NCI-H1048 (cell line): ENCODE measurements around the gene ADCY3.

Source experiments
- DNase-seq: peaks from one replicate; lab custom pipeline; 2025; lab: John Stamatoyannopoulos, UW

Gene ADCY3

GRCh38 chr2:24874035-24874434, 46.0 kb downstream of the ADCY3 start:
- DNase-seq: no peak

GRCh38 chr2:24873619-24874018, 46.4 kb downstream of the ADCY3 start:
- DNase-seq: no peak

- DNase-seq: no peak
Observed at GRCh38 chr2:24872344-24873115, 47.5 kb downstream of the ADCY3 start.

- no peak for DNase-seq
Observed at GRCh38 chr2:24871852-24872333, 48.1 kb downstream of the ADCY3 start.

DNA sequence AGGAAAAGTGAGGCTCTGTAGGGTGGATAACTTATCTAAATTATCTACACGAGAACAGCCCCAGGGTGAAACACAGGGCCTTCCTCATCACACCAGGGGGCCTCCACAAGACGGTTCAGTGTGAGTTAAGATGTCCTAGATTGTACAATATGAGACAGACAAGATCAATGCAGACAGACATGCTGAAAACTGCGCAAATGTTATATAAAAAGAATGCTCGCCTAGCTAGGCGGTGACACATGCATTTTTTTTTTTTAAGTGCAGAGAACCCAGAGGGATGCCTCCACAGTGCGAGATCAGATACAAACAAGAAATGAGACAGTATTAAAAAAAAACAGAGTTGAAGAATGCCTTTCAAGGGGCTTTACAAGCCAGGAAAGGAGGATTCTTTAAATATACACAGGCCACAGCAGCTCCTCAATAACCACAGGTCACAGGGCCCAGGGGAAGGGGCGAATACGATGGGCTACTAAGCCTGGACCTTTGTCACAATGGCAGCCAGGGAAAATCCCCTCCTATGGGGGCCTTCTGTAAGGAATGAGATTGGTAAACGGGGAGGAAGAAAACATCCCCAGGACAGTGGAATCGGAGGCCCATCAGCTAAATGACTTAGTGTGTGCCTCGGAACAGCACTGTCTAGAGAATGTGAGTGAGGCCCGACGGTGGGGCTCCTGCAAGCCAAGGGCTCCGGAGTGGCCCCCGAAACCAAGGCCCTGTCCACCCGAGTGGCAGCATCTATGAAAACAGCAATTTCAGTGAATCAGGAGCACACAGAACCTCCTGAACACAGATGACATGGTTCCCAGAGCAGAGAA, 48.9 kb downstream of the ADCY3 start:
- no peak for DNase-seq

GRCh38 chr2:24870440-24870839, 49.6 kb downstream of the ADCY3 start:
- DNase-seq: no peak

GRCh38 chr2:24866946-24867345, 53.1 kb downstream of the ADCY3 start:
- no peak for DNase-seq

DNA sequence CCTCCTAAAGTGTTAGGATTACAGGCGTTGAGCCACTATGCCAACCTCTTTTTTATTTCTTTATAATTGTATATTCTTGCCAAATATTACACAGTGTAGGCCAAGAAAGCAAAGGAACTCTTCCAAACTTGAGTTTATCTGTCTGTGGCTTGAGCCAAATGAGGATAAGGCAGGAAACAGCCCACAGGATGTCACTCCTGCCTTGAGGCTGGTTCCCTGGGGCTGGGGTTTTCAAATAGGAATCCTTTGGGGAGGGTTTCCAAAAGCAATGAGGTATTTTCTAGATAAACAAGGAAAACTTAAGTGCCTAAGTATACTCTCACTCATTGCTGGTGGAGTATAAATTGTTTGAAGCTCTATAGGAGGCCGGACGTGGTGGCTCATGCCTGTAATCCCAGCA, 56.4 kb downstream of the ADCY3 start:
- no peak for DNase-seq

DNA sequence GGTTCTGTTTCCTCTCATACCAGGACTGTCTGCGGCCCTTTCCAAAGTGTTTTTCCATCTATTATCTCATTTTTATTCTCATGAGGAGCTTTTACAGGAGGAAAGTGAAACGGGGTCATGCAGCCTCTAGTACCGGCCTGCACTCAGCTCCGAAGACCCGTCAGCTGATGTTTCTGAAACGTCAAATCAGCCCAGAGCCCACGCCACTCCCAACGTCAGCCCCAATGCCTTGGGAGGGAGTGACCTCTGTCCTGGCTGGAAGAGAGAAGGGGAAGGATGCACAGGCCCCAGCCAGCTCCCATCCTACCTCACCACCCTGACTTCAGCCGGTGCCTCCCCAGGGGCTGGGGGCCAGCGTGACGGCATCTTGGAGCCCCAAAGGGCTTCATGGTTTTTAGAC, 58.5 kb downstream of the ADCY3 start:
- DNase-seq: no peak

DNA sequence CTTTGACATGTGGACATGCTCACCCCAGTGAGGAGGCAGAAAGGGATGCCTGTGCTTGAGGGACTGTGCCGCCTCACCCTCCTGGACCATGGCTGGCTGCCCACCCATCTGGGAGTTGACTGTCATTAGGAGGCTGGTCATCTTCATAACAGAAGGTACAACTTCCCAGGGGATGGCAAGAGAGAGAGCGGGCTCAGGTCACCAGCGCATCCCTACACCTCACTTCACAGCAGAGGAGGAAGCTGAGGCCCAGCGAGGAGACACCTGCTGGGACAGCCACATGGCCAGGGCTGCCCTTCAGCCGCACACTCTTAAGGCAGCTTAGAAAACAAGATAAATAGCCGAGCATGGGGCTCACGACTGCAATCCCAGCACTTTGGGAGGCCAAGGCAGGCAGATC, 59.4 kb downstream of the ADCY3 start:
- no peak for DNase-seq

DNA sequence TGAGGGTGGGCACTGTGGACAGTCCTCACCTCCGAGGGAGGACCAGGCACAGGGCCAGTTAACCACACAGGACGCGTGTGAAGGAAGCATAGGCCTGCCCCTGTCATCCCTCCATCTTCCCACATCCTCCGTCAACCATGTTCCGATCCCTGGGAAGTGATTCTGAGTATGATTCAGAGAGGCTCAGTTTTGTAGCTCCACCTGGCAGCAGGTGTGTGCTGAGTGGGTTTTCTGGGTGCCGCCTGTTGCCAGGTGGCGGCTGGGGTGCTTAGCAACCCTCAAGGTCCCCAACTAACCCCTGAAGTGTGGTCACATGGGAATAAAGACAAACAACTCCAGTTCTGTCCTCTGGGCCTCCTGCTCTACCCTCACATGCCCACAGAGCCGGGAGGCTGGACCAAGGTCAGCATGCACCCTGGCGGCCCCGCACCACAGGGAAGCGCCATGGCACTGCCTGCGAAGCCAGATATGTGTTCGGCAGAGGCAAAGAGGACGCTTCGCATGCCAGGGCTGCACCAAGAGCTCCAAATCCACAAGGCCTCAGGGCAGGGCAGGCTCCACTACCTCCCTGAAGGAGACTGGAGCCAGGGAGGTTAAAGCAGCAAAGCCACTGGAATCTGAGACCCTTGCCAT, 60.0 kb downstream of the ADCY3 start:
- DNase-seq: no peak

- no peak for DNase-seq
Observed at GRCh38 chr2:24858996-24859395, 61.0 kb downstream of the ADCY3 start.

- no peak for DNase-seq
Observed at GRCh38 chr2:24857746-24858145, 62.3 kb downstream of the ADCY3 start.

DNA sequence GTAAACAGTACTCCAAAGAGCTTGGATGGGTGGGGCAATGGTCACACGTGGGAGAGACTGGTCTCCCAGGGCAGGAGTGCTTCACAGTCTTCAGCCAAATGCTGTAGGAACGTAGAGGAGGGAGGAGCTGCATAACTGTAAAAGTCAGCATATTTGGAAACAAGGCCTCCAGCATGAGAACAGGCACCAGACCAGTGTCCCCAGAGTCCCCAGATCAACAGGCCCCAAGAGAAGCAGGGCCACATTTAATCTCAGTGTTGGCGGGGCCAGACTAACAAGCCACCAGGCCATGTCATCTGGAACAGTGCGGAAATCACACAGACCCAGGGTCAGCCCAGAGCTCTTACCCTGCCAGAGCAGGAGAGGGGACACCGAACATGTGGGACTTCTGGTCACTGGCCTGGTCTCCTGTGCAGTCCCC, 63.2 kb downstream of the ADCY3 start:
- DNase-seq: no peak

DNA sequence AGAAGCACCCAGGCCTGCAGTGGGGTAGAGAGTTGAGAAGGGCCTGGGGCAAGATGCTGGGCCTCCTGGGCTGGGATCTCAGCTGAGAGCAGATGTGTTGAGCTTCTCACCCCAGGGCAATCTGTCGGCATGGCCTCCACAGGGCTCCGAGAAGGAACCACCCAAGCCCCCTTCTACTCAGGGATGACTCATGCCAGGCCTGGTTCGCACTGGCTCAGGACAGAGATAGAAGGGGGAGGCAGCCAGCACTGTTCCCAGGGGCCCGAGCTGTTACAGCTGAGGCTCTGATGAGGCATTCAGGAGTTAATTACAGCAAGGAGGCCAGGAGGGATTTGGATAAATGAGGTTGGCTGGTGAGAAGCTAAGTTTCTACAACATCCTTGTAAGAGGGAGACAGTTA, 64.3 kb downstream of the ADCY3 start:
- DNase-seq: no peak

DNA sequence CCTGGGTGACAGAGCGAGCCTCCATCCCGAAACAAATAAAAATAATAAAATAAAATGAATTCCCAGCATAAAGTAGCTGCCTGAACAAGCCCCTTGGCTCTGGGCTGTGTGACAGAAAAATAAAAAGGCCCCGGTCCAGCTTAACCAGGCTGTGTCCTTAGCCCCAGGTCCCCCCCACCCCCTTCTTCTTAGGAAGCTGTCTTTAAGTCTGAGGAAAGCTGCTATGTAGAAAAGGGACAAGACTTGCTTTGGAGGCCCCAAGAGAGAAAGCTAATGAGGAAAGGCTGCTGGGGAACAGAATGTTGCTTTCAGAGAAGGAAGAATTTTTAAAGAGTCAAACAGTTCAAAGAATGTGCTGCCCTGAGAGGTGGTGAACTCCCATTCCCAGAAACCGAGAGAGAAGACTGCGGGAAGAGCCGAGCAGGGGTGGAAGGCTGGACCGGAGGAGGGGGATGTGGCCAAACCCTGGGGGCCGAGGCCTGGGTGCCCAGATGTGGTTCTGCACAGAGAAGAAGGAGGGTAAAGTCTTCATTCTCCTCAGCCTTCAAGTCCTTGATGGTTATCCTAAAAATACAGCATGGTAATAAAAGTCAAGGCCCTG, 64.9 kb downstream of the ADCY3 start:
- DNase-seq: no peak

- DNase-seq: no peak
Observed at GRCh38 chr2:24853996-24854395, 66.0 kb downstream of the ADCY3 start.

GRCh38 chr2:24853046-24853445, 67.0 kb downstream of the ADCY3 start:
- DNase-seq: no peak

GRCh38 chr2:24852431-24853020, 67.5 kb downstream of the ADCY3 start:
- DNase-seq: no peak

DNA sequence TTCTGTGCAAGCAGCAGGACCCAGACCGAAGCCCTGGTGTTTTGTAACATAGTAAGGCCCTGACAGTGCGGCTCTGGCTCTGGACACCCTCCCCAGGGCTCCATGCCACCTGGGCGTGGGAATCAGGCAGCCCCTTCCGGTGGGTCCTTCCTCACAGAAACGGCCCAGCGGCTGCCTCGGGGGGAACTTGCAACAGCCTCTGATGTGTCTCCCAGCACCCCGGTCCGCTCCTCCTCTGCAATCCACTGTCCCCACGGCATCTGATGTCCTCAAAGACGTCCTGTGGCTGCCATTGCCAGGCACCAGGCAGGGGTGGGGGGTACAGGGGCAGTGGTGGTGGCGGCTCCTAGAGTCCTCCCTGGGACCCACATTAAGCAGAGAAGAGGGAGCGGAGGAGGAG, 68.0 kb downstream of the ADCY3 start:
- no peak for DNase-seq

DNA sequence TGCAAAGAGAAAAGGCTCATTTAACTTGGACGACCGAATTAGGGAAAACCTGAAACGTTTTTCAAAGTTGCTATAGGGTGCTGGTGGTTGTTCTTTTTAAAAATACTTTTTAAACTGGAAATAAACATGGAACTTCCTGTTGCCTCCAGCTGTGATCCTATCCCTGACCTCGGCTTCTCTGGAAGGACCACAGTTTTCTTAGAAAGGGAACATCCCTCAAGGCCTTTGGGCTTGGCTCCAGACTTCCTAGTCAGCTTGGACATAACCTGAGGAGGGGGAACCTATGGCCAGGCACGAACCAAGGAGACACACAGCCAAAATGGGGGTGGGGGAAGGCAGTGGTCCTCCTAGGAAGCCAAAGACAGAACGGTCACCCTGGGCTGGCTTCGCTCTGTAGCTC, 69.1 kb downstream of the ADCY3 start:
- no peak for DNase-seq

GRCh38 chr2:24845691-24846090, 74.3 kb downstream of the ADCY3 start:
- DNase-seq: no peak
